Dermis lymphatic vessel endothelial cell (primary cell): Measurements from ENCODE around the gene ATG3. TPM values are rescaled to one million over a fixed set of nuclear protein-coding genes. Genes with fewer than 3 reads are reported as not detected.

Experiments
- total RNA-seq: library from RNA; depleted of rRNA; stranded (reverse); fragments of >200 nt; gene quantifications from 2 replicates; pipeline ENCODE4 v1.2.1, GENCODE V29; 2014

Gene ATG3
- total RNA-seq = 55.6 and 71.2 TPM in 2 replicates

GRCh38 chr3:112561734-112562529 lies at the start of gene ATG3, which contains the start of gene SLC35A5:
ATG3 (minus strand) TSS chr3:112561962; CDS start chr3:112561528, 434 bp downstream.
SLC35A5 (plus strand) TSS chr3:112562045; CDS start chr3:112563404, 1,359 bp downstream.

DNA sequence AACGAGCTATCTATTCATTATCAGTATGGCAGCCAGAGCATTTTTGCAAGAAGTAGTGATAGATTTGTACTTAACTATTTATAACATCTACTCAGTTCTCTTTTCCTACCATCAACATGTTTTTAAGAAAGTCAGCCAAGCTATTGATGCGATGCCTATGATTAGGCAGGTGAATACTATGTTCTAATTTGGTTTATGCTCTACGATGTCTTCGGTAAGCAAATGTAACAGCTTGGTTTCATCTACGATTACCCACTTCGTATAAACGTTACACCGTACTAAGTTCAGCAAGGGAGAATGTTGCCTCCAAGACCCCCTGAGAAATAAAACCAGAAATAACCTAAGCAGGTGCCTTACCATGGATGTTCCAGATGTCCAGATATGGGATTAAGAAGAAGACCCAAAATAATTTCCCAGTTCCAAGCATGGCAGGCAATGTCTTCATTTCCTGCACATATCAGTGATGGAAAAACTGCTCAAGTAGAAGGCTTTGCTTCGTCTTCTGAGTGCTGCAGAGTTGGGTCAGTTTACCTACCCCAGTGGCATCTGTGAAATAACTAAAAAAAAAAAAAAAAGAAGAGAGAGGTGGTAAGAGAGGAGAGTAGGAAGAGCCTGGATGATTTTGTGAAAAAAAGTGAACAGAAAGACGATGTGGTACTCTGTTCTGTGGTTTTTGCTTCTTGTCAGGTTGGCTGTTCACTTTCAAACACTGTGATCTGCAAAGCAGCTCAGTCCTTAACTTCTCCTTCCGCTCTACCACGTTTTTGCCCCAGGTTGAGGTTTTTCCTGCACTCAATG lies 62.6 kb downstream of the ATG3 start, which contains the start of gene BTLA:
BTLA (minus strand) TSS at position 559 of the 798 bp plus-strand sequence; CDS start at position 445, 114 bp downstream.

Other genes with a start within 250 kb of the ATG3 start
- gene CD200, start 228.8 kb downstream of the ATG3 start, total RNA-seq = 4.7 and 6.7 TPM in 2 replicates
- 0.09 TPM in 1 of 2 replicates, not detected in the other for gene BTLA, start 62.5 kb downstream of the ATG3 start, total RNA-seq
- 35.2 and 35.5 TPM in 2 replicates for gene SLC35A5, start 83 bp upstream of the ATG3 start, total RNA-seq
- gene CCDC80, start 79.2 kb upstream of the ATG3 start, total RNA-seq = 10.0 and 17.3 TPM in 2 replicates